Parathyroid adenoma (tissue), 2 donors: ENCODE results near the gene GIPC2.
"Not testable (repeated sequence)": the region's sequence is repeated elsewhere in the genome, so short reads cannot be mapped to it uniquely, and the experiment has no call there.

Experiments
- H2AFZ ChIP-seq: fragments of 300-600 bp; sonication (generic); one replicate; pipeline ENCODE4 v1.7.0; 2017; ENCODE audit warnings: antibody characterized with exemption, mild to moderate bottlenecking
- H3K27ac ChIP-seq: fragments of 300-600 bp; sonication (generic); one replicate; pipeline ENCODE4 v1.7.0; 2017
- H3K27me3 ChIP-seq: fragments of 300-600 bp; sonication (generic); one replicate; pipeline ENCODE4 v1.7.0; 2017; ENCODE audit warnings: low read length; ENCODE audit not compliant: control insufficient read depth, insufficient read depth
- H3K36me3 ChIP-seq: fragments of 300-600 bp; sonication (generic); one replicate; pipeline ENCODE4 v1.7.0; 2017; ENCODE audit warnings: low read length; ENCODE audit not compliant: control insufficient read depth, insufficient read depth
- H3K4me1 ChIP-seq: fragments of 300-600 bp; sonication (generic); one replicate; pipeline ENCODE4 v1.7.0; 2017; ENCODE audit warnings: control low read depth
- H3K4me2 ChIP-seq: fragments of 300-600 bp; sonication (generic); one replicate; pipeline ENCODE4 v1.7.0; 2017; ENCODE audit warnings: low read length
- H3K4me3 ChIP-seq: fragments of 300-600 bp; sonication (generic); one replicate; pipeline ENCODE4 v1.7.0; 2017; ENCODE audit warnings: low read depth, low read length
- H3K79me2 ChIP-seq: fragments of 300-600 bp; sonication (generic); one replicate; pipeline ENCODE4 v1.7.0; 2017; ENCODE audit warnings: control low read depth
- H3K9ac ChIP-seq: fragments of 300-600 bp; sonication (generic); one replicate; pipeline ENCODE4 v1.7.0; 2017; ENCODE audit warnings: mild to moderate bottlenecking
- H3K9me3 ChIP-seq: fragments of 300-600 bp; sonication (generic); one replicate; pipeline ENCODE4 v1.7.0; 2017; ENCODE audit warnings: low read length; ENCODE audit not compliant: control insufficient read depth
- CTCF ChIP-seq: fragments of 300-600 bp; sonication (generic); IDR thresholded peaks from one replicate; pipeline ENCODE4 v1.7.0; 2017; ENCODE audit warnings: antibody characterized with exemption, mild to moderate bottlenecking
- donor health status: primary hyperparathyroidism.

The GIPC2 gene

GRCh38 chr1:78058670-78059069, 12.9 kb downstream of the GIPC2 start:
- Histone ChIP-seq H3K4me3 (no peak overlapping the region), H3K4me1 (no peaks in the 10 kb centered on the region), H3K27ac (no peak overlapping the region), H3K9me3 (no peaks in the 10 kb centered on the region), H3K27me3 (no peaks in the 10 kb centered on the region), H2AFZ (no peak overlapping the region), H3K79me2 (no peaks in the 10 kb centered on the region), H3K4me2 (no peak overlapping the region), H3K36me3 (no peaks in the 10 kb centered on the region), H3K9ac (no peak overlapping the region)
- no peak for TF ChIP-seq CTCF

DNA sequence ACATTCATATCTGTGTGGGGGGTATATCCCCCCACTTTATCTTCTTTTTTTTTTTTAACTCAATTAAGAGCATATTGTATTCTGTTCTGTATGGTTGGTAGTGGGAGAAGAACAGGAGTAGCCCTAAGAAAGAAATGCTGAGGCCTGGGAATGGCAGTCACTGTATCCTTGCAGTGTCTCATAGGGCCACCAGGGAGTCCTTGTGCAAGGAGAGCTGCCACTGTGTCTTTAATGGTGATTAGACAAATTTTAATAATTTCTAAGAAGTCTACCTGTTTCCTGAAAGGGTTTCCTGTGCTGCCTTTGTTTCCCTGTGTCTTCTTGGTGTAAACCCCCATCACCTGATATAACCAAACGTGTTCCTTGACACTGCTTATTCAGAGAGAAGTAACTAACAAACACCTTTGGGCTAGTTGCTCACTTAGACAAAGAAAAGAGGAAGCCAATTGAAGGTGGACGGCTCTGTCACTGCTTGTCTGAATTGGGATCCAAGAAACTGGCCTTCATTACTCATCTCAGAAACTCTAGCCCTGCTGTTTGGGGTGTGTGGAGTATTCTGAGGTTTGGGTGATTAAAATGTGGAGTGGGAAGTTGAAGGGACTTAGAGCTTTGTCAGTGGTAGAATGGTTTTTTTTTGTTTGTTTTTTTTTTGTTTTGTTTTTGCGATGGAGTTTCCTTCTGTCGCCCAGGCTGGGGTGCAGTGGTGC, 15.2 kb downstream of the GIPC2 start:
- H3K79me2 ChIP-seq = no peaks in the 10 kb centered on the region
- no peaks in the 10 kb centered on the region for H3K4me1 ChIP-seq
- H3K36me3 ChIP-seq = no peaks in the 10 kb centered on the region
- H3K9me3 ChIP-seq = no peaks in the 10 kb centered on the region
- H3K27me3 ChIP-seq = no peaks in the 10 kb centered on the region
- no peak overlapping the region for H3K4me3 ChIP-seq
- no peak for TF ChIP-seq CTCF
- H2AFZ ChIP-seq = no peak overlapping the region
- no peak overlapping the region for H3K9ac ChIP-seq
- H3K4me2 ChIP-seq = no peak overlapping the region
- H3K27ac ChIP-seq = no peak overlapping the region

DNA sequence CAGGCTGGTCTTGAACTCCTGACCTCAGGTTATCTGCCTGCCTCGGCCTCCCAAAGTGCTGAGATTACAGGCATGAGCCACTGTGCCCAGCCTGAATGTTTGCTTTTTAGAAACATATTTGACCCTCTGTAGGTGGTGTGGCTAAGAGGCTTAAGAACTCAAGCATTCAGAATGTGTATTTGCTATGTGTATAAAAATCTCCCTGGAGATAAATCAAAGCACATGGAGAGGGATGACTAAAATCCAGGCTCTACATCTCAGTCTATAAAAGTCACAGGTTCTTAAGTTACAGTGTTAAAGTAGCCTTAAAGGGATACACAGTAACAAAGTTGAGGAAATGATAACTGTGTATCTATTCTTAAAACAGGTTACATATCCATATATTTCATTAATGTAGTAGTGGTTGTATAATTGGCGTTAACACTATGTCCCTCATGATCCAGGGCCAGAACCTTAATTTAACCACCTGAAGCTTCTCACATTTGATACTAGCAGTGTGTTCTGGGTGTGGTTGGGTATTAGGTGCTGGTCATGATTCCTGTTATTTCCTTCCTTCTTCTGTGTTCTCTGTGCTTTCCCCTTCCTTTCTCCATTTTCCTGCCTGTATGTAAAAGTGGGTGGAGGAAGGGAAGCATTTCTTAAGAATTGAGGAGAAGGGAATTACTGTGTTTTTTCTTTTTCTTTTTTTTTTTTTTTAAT, 16.2 kb downstream of the GIPC2 start:
- Histone ChIP-seq H3K9me3 (no peaks in the 10 kb centered on the region), H2AFZ (no peak overlapping the region), H3K27ac (no peak overlapping the region), H3K4me1 (no peaks in the 10 kb centered on the region), H3K27me3 (no peaks in the 10 kb centered on the region), H3K4me3 (no peak overlapping the region), H3K79me2 (no peaks in the 10 kb centered on the region), H3K9ac (no peak overlapping the region), H3K36me3 (no peaks in the 10 kb centered on the region), H3K4me2 (no peak overlapping the region)
- no peak for TF ChIP-seq CTCF

DNA sequence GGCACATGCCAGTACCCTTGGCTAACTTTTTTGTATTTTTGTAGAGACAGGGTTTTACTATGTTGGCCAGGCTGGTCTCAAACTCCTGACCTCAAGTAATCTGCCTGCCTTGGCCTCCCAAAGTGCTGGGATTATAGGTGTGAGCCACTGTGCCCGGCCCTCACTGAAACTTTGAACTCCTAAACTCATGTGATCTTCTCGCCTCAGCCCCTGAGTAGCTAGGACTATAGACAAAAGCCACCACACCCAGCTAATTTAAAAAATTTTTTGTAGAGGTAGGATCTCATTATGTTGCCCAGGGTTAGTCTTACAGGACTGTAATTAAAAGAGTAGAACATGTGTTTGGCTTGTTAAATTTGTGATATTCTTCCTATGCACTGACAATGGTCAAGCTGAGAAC, 19.1 kb downstream of the GIPC2 start:
- H3K27me3 ChIP-seq, H3K36me3 ChIP-seq, H3K4me2 ChIP-seq, H3K4me1 ChIP-seq, H3K27ac ChIP-seq, H3K9me3 ChIP-seq, H3K79me2 ChIP-seq, H2AFZ ChIP-seq, H3K4me3 ChIP-seq, H3K9ac ChIP-seq: not testable (repeated sequence)

GRCh38 chr1:78068681-78069283, 23.0 kb downstream of the GIPC2 start:
- no peak for TF ChIP-seq CTCF
- Histone ChIP-seq H3K9ac (no peak overlapping the region), H3K4me2 (no peak overlapping the region), H3K79me2 (no peaks in the 10 kb centered on the region), H3K4me1 (no peaks in the 10 kb centered on the region), H3K36me3 (no peaks in the 10 kb centered on the region), H3K27ac (no peak overlapping the region), H3K4me3 (no peak overlapping the region), H2AFZ (no peak overlapping the region), H3K9me3 (no peaks in the 10 kb centered on the region), H3K27me3 (no peaks in the 10 kb centered on the region)
